Natural killer cell treated with Interleukin-12 subunit alpha and Interleukin-12 subunit beta and Interleukin-15 and Interleukin-18, amount 100 ng/mL, for 72 hours (primary cell): ENCODE data around the gene RSPH10B2. TPM values are rescaled to one million over a fixed set of nuclear protein-coding genes. Genes with fewer than 3 reads are reported as not detected.
"Not testable (repeated sequence)": the region's sequence is repeated elsewhere in the genome, so short reads cannot be mapped to it uniquely, and the experiment has no call there.

Source experiments
- ATAC-seq, 2 donors: fragments of 150-1000 bp; cut with Tn5 transposase in 1 of 2; sonication (Bioruptor Pico), chemical (Tn5 transposase) in 1 of 2; 2 replicates each; pipeline ENCODE4 v1.10.0; 2021
- DNase-seq: peaks from one replicate; pipeline ENCODE4 v3.0.0; 2022; ENCODE audit warnings: low spot score
- H3K27ac Mint-ChIP-seq, 2 donors: 1 replicate in 1 of 2; 2 replicates in 1 of 2; pipeline ENCODE4 v1.8.0; 2022; ENCODE audit warnings: mixed read lengths in 2 of 2, mild to moderate bottlenecking in 1 of 2, moderate library complexity in 1 of 2
- H3K27me3 Mint-ChIP-seq, 2 donors: 1 replicate in 1 of 2; 2 replicates in 1 of 2; pipeline ENCODE4 v1.8.0; 2022; ENCODE audit warnings: mixed read lengths in 2 of 2
- H3K36me3 Mint-ChIP-seq: one replicate; pipeline ENCODE4 v1.8.0; 2022; ENCODE audit warnings: mixed read lengths
- H3K4me1 Mint-ChIP-seq, 2 donors: 1 replicate in 1 of 2; 2 replicates in 1 of 2; pipeline ENCODE4 v1.8.0; 2022; ENCODE audit warnings: low read depth in 2 of 2, mixed read lengths in 2 of 2, mild to moderate bottlenecking in 1 of 2
- H3K4me3 Mint-ChIP-seq: one replicate; pipeline ENCODE4 v1.8.0; 2022; ENCODE audit warnings: mixed read lengths
- H3K9me3 Mint-ChIP-seq: 2 replicates; pipeline ENCODE4 v1.8.0; 2022; ENCODE audit warnings: mixed read lengths
- total RNA-seq, 2 donors: library from RNA; stranded (reverse); gene quantifications; one replicate each; pipeline ENCODE4 v1.2.3, GENCODE V29; 2022

RSPH10B2 gene
- under 1 TPM; 0.45 to 0.53 TPM for total RNA-seq

GRCh38 chr7:6753964-6754363, at the start of gene RSPH10B2:
Gene RSPH10B2, plus strand, starts transcription at chr7:6754103. Its CDS starts 3,575 bp downstream, at chr7:6757678.
- H3K4me3 Mint-ChIP-seq, H3K27me3 Mint-ChIP-seq, H3K27ac Mint-ChIP-seq, H3K9me3 Mint-ChIP-seq, H3K4me1 Mint-ChIP-seq, H3K36me3 Mint-ChIP-seq, DNase-seq: not testable (repeated sequence)
- peak in 1 of 2 donors; percentile 19 for ATAC-seq

- peak overlapping the region; percentile 91 for H3K4me3 Mint-ChIP-seq
- peak; percentile 63 for DNase-seq
- H3K27ac Mint-ChIP-seq, result peak overlapping the region; percentile 73 to 86
- peaks cover 40 to 49% of the 10 kb centered on the region in 2 donors for H3K4me1 Mint-ChIP-seq
- peaks cover 8% of the 10 kb centered on the region for H3K9me3 Mint-ChIP-seq
- ATAC-seq, result peak; percentile 68
- H3K36me3 Mint-ChIP-seq, result peaks cover 38% of the 10 kb centered on the region
- H3K27me3 Mint-ChIP-seq, result peaks cover 9% of the 10 kb centered on the region in 2 donors
Observed at GRCh38 chr7:6705959-6706665, 47.8 kb upstream of the RSPH10B2 start.

GRCh38 chr7:6706666-6707407, 47.1 kb upstream of the RSPH10B2 start, which contains the start of gene ZNF12:
Gene ZNF12, minus strand, starts transcription at chr7:6706947. Its CDS starts 1,774 bp downstream, at chr7:6705173.
- H3K27me3 Mint-ChIP-seq, result peaks cover 9 to 12% of the 10 kb centered on the region in 2 donors
- peaks cover 8% of the 10 kb centered on the region for H3K9me3 Mint-ChIP-seq
- H3K4me1 Mint-ChIP-seq, result peaks cover 36 to 43% of the 10 kb centered on the region in 2 donors
- H3K27ac Mint-ChIP-seq, result peak within 1 kb of the TSS; percentile 78 to 86
- peaks cover 31% of the 10 kb centered on the region for H3K36me3 Mint-ChIP-seq
- peak within 1 kb of the TSS; percentile 91 for H3K4me3 Mint-ChIP-seq
- ATAC-seq (peak; percentile 96 to 97), DNase-seq (peak; percentile 97)

GRCh38 chr7:6708304-6708703, 45.6 kb upstream of the RSPH10B2 start:
- H3K27ac Mint-ChIP-seq, result peak overlapping the region in 1 of 2 donors; percentile 78
- no peak for ATAC-seq
- peaks cover 24 to 28% of the 10 kb centered on the region in 2 donors for H3K4me1 Mint-ChIP-seq
- peaks cover 4% of the 10 kb centered on the region for H3K9me3 Mint-ChIP-seq
- H3K27me3 Mint-ChIP-seq, result peaks cover 9 to 12% of the 10 kb centered on the region in 2 donors
- peak overlapping the region; percentile 91 for H3K4me3 Mint-ChIP-seq
- no peak for DNase-seq
- H3K36me3 Mint-ChIP-seq, result peaks cover 16% of the 10 kb centered on the region

GRCh38 chr7:6709808-6710207, 44.1 kb upstream of the RSPH10B2 start:
- DNase-seq (no peak), ATAC-seq (no peak)
- Mint-ChIP-seq H3K36me3 (peaks cover 9% of the 10 kb centered on the region), H3K27me3 (peaks cover 9 to 12% of the 10 kb centered on the region in 2 donors), H3K27ac (no peak overlapping the region), H3K4me3 (no peak overlapping the region), H3K4me1 (peaks cover 15 to 20% of the 10 kb centered on the region in 2 donors), H3K9me3 (no peaks in the 10 kb centered on the region)

GRCh38 chr7:6714360-6714759, 39.5 kb upstream of the RSPH10B2 start:
- Mint-ChIP-seq H3K9me3 (no peaks in the 10 kb centered on the region), H3K27ac (no peak overlapping the region), H3K4me1 (peaks cover 6 to 9% of the 10 kb centered on the region in 2 donors), H3K27me3 (peaks cover 19% of the 10 kb centered on the region in 2 donors), H3K4me3 (no peak overlapping the region), H3K36me3 (no peaks in the 10 kb centered on the region)
- DNase-seq (no peak), ATAC-seq (no peak)

GRCh38 chr7:6715898-6716297, 38.0 kb upstream of the RSPH10B2 start:
- not testable (repeated sequence) for H3K4me1 Mint-ChIP-seq, H3K27ac Mint-ChIP-seq, DNase-seq, ATAC-seq, H3K9me3 Mint-ChIP-seq, H3K36me3 Mint-ChIP-seq, H3K4me3 Mint-ChIP-seq
- H3K27me3 Mint-ChIP-seq, result peaks cover 14 to 18% of the 10 kb centered on the region in 2 donors

- ATAC-seq, result no peak
- H3K4me1 Mint-ChIP-seq, result peaks cover 6 to 9% of the 10 kb centered on the region in 2 donors
- H3K4me3 Mint-ChIP-seq, result no peak overlapping the region
Observed at GRCh38 chr7:6718124-6718523, 35.8 kb upstream of the RSPH10B2 start.

GRCh38 chr7:6724351-6724750, 29.6 kb upstream of the RSPH10B2 start:
- ATAC-seq, H3K36me3 Mint-ChIP-seq, H3K4me1 Mint-ChIP-seq, H3K27me3 Mint-ChIP-seq, H3K27ac Mint-ChIP-seq, H3K4me3 Mint-ChIP-seq, DNase-seq, H3K9me3 Mint-ChIP-seq: not testable (repeated sequence)

More at GRCh38 chr7:6718124-6718523, 35.8 kb upstream of the RSPH10B2 start:
- Mint-ChIP-seq H3K27me3 (peaks cover 12 to 18% of the 10 kb centered on the region in 2 donors), H3K36me3 (no peaks in the 10 kb centered on the region), H3K27ac (no peak overlapping the region), H3K9me3 (no peaks in the 10 kb centered on the region)
- no peak for DNase-seq

- peaks cover 6% of the 10 kb centered on the region in 2 donors for H3K4me1 Mint-ChIP-seq
- H3K4me3 Mint-ChIP-seq, result no peak overlapping the region
- ATAC-seq (no peak), DNase-seq (no peak)
- no peak overlapping the region for H3K27ac Mint-ChIP-seq
- no peaks in the 10 kb centered on the region for H3K36me3 Mint-ChIP-seq
- H3K9me3 Mint-ChIP-seq, result no peaks in the 10 kb centered on the region
- H3K27me3 Mint-ChIP-seq, result peaks cover 3 to 6% of the 10 kb centered on the region in 2 donors
Observed at GRCh38 chr7:6725003-6725402, 28.9 kb upstream of the RSPH10B2 start.

GRCh38 chr7:6726341-6726740, 27.6 kb upstream of the RSPH10B2 start:
- H3K4me3 Mint-ChIP-seq, H3K27ac Mint-ChIP-seq, H3K9me3 Mint-ChIP-seq, ATAC-seq, H3K36me3 Mint-ChIP-seq, DNase-seq, H3K27me3 Mint-ChIP-seq: not testable (repeated sequence)
- peaks cover 15% of the 10 kb centered on the region in 2 donors for H3K4me1 Mint-ChIP-seq

- Mint-ChIP-seq H3K27me3 (peaks cover 3 to 6% of the 10 kb centered on the region in 2 donors), H3K4me3 (no peak overlapping the region), H3K9me3 (no peaks in the 10 kb centered on the region), H3K27ac (no peak overlapping the region), H3K36me3 (peaks cover 4% of the 10 kb centered on the region), H3K4me1 (peaks cover 15 to 18% of the 10 kb centered on the region in 2 donors)
- DNase-seq, result no peak
- no peak for ATAC-seq
Observed at GRCh38 chr7:6727663-6728062, 26.2 kb upstream of the RSPH10B2 start.

GRCh38 chr7:6728893-6729491, 24.9 kb upstream of the RSPH10B2 start:
- H3K9me3 Mint-ChIP-seq, ATAC-seq, DNase-seq, H3K27me3 Mint-ChIP-seq, H3K36me3 Mint-ChIP-seq: not testable (repeated sequence)
- peak overlapping the region; percentile 91 to 95 for H3K27ac Mint-ChIP-seq
- peaks cover 15 to 18% of the 10 kb centered on the region in 2 donors for H3K4me1 Mint-ChIP-seq
- peak overlapping the region; percentile 88 for H3K4me3 Mint-ChIP-seq
